Activated CD8-positive, alpha-beta memory T cell treated with anti-CD3 and anti-CD28 coated beads for 1 hour (primary cell): ENCODE data around the gene JKAMP.

Experiments used
- DNase-seq, 2 donors: peaks; one replicate each; pipeline ENCODE4 v3.0.0-alpha.2; 2020; ENCODE audit warnings: low read depth in 1 of 2; ENCODE audit errors: extremely low read depth in 1 of 2

Gene JKAMP

GRCh38 chr14:59537476-59537875 lies 53.2 kb downstream of the JKAMP start:
- no peak for DNase-seq

- no peak for DNase-seq
Measured at GRCh38 chr14:59538936-59539335, 54.6 kb downstream of the JKAMP start.

- DNase-seq = no peak
Measured at GRCh38 chr14:59540852-59541251, 56.5 kb downstream of the JKAMP start.

- no peak for DNase-seq
Measured at GRCh38 chr14:59541731-59542130, 57.4 kb downstream of the JKAMP start.

GRCh38 chr14:59543873-59544272 lies 59.6 kb downstream of the JKAMP start:
- DNase-seq = no peak

GRCh38 chr14:59547310-59547709 lies 63.0 kb downstream of the JKAMP start:
- no peak for DNase-seq
